ENCODE measurements around the gene SEZ6L2. TPM values are rescaled to one million over a fixed set of nuclear protein-coding genes. Genes with fewer than 3 reads are reported as not detected.
"Not testable (repeated sequence)": the region's sequence is repeated elsewhere in the genome, so short reads cannot be mapped to it uniquely, and the experiment has no call there.

The SEZ6L2 gene
- polyA plus RNA-seq, 3 donors, result 10.1 to 13.6 (median 11.7) TPM

GRCh38 chr16:29857133-29857760 lies 42.1 kb downstream of the SEZ6L2 start:
- DNase-seq, result no peak

GRCh38 chr16:29854520-29855100 lies 44.7 kb downstream of the SEZ6L2 start:
- no peak for DNase-seq

GRCh38 chr16:29852654-29853053 lies 46.7 kb downstream of the SEZ6L2 start:
- peak; percentile 24 for DNase-seq

- DNase-seq, result no peak
Measured at GRCh38 chr16:29850998-29851397, 48.4 kb downstream of the SEZ6L2 start.

GRCh38 chr16:29849505-29849904 lies 49.8 kb downstream of the SEZ6L2 start:
- DNase-seq, result no peak

GRCh38 chr16:29848420-29849297 lies 50.7 kb downstream of the SEZ6L2 start:
- DNase-seq, result no peak

GRCh38 chr16:29845656-29846055 lies 53.7 kb downstream of the SEZ6L2 start:
- no peak for DNase-seq

- no peak for DNase-seq
Measured at GRCh38 chr16:29844575-29845331, 54.6 kb downstream of the SEZ6L2 start.

- no peak for DNase-seq
Measured at GRCh38 chr16:29843931-29844330, 55.4 kb downstream of the SEZ6L2 start.

- DNase-seq, result no peak
Measured at GRCh38 chr16:29842732-29843346, 56.5 kb downstream of the SEZ6L2 start.

- DNase-seq, result no peak
Measured at GRCh38 chr16:29841631-29842030, 57.7 kb downstream of the SEZ6L2 start.

- no peak for DNase-seq
Measured at GRCh38 chr16:29840240-29840639, 59.1 kb downstream of the SEZ6L2 start.

GRCh38 chr16:29839822-29840221 lies 59.5 kb downstream of the SEZ6L2 start:
- no peak for DNase-seq

GRCh38 chr16:29837841-29838240 lies 61.5 kb downstream of the SEZ6L2 start:
- DNase-seq, result no peak

GRCh38 chr16:29836623-29837022 lies 62.7 kb downstream of the SEZ6L2 start:
- no peak for DNase-seq

GRCh38 chr16:29835926-29836325 lies 63.4 kb downstream of the SEZ6L2 start:
- DNase-seq, result no peak

GRCh38 chr16:29834079-29834478 lies 65.3 kb downstream of the SEZ6L2 start:
- DNase-seq, result no peak

GRCh38 chr16:29833219-29833618 lies 66.1 kb downstream of the SEZ6L2 start:
- DNase-seq, result not testable (repeated sequence)

- no peak for DNase-seq
Measured at GRCh38 chr16:29831490-29831889, 67.9 kb downstream of the SEZ6L2 start.

- no peak for DNase-seq
Measured at GRCh38 chr16:29830774-29831173, 68.6 kb downstream of the SEZ6L2 start.

- DNase-seq, result no peak
Measured at GRCh38 chr16:29826342-29826695, 73.0 kb downstream of the SEZ6L2 start.
